Liver (tissue), 3 donors: Measurements from ENCODE around the gene CLPTM1L.

Experiments used
- CTCF ChIP-seq: fragments of 150-350 bp; IDR thresholded peaks from 2 replicates; pipeline ENCODE4 v1.5.1; 2017; ENCODE audit warnings: improper control_type of control experiment, low read depth, low read length; ENCODE audit not compliant: missing input control
- EGR1 ChIP-seq, 2 donors: IDR thresholded peaks; 2 replicates each; pipeline ENCODE4 v1.6.1; 2016 to 2018; ENCODE audit warnings: antibody characterized with exemption in 2 of 2, low read depth in 2 of 2
- FOXA2 ChIP-seq: IDR thresholded peaks from 2 replicates; pipeline ENCODE4 v1.6.1; 2016; ENCODE audit warnings: antibody characterized with exemption
- GABPA ChIP-seq, 2 donors: IDR thresholded peaks in 1 of 2; conservative IDR thresholded peaks in 1 of 2; 2 replicates each; pipeline ENCODE4 v1.6.1; 2016; ENCODE audit warnings: antibody characterized with exemption in 2 of 2, mild to moderate bottlenecking in 1 of 2, moderate library complexity in 1 of 2
- HNF4A ChIP-seq, 2 donors: conservative IDR thresholded peaks; 2 replicates each; pipeline ENCODE4 v1.6.1; 2016; ENCODE audit warnings: antibody characterized with exemption in 2 of 2, mild to moderate bottlenecking in 2 of 2
- JUND ChIP-seq, 2 donors: IDR thresholded peaks; 2 replicates each; pipeline ENCODE4 v1.6.1; 2016; ENCODE audit warnings: antibody characterized with exemption in 2 of 2
- MAX ChIP-seq: IDR thresholded peaks from 2 replicates; pipeline ENCODE4 v1.6.1; 2016; ENCODE audit warnings: antibody characterized with exemption
- RAD21 ChIP-seq, 2 donors: IDR thresholded peaks; 2 replicates each; pipeline ENCODE4 v1.6.1; 2016; ENCODE audit warnings: antibody characterized with exemption in 2 of 2, mild to moderate bottlenecking in 2 of 2
- REST ChIP-seq: IDR thresholded peaks from 2 replicates; pipeline ENCODE4 v1.6.1; 2016; ENCODE audit warnings: antibody characterized with exemption, mild to moderate bottlenecking
- RXRA ChIP-seq, 2 donors: IDR thresholded peaks; 2 replicates each; pipeline ENCODE4 v1.6.1; 2017 to 2018; ENCODE audit warnings: antibody characterized with exemption in 2 of 2, mild to moderate bottlenecking in 1 of 2
- SP1 ChIP-seq: IDR thresholded peaks from 2 replicates; pipeline ENCODE4 v1.6.1; 2018; ENCODE audit warnings: antibody characterized with exemption, mild to moderate bottlenecking
- TAF1 ChIP-seq: conservative IDR thresholded peaks from 2 replicates; pipeline ENCODE4 v1.6.1; 2016; ENCODE audit warnings: antibody characterized with exemption, mild to moderate bottlenecking
- YY1 ChIP-seq: IDR thresholded peaks from 2 replicates; pipeline ENCODE4 v1.6.1; 2016; ENCODE audit warnings: antibody characterized with exemption, mild to moderate bottlenecking
- donor health status: healthy.
- donor health status: healthy.

- TF ChIP-seq MAX (no peak), CTCF (no peak), TAF1 (no peak), JUND (IDR thresholded peaks at IDR 0.05) (no peak), RXRA (IDR thresholded peaks at IDR 0.05) (no peak), REST (no peak), HNF4A (conservative IDR thresholded peaks at IDR 0.05) (no peak), YY1 (no peak), SP1 (no peak), EGR1 (IDR thresholded peaks at IDR 0.05; ENCODE audit: low read depth in 2 of 2) (no peak), RAD21 (IDR thresholded peaks at IDR 0.05) (no peak), GABPA (IDR thresholded peaks at IDR 0.05 in 1 of 2, conservative IDR thresholded peaks at IDR 0.05 in 1 of 2) (no peak), FOXA2 (no peak)
Observed at GRCh38 chr5:1390333-1390732, 45.4 kb upstream of the CLPTM1L start.
